ENCODE data around the gene TRAM1L1.
A peak's percentile ranks its signal among the peaks of the same experiment; 100 is the strongest.

TRAM1L1 gene

DNA sequence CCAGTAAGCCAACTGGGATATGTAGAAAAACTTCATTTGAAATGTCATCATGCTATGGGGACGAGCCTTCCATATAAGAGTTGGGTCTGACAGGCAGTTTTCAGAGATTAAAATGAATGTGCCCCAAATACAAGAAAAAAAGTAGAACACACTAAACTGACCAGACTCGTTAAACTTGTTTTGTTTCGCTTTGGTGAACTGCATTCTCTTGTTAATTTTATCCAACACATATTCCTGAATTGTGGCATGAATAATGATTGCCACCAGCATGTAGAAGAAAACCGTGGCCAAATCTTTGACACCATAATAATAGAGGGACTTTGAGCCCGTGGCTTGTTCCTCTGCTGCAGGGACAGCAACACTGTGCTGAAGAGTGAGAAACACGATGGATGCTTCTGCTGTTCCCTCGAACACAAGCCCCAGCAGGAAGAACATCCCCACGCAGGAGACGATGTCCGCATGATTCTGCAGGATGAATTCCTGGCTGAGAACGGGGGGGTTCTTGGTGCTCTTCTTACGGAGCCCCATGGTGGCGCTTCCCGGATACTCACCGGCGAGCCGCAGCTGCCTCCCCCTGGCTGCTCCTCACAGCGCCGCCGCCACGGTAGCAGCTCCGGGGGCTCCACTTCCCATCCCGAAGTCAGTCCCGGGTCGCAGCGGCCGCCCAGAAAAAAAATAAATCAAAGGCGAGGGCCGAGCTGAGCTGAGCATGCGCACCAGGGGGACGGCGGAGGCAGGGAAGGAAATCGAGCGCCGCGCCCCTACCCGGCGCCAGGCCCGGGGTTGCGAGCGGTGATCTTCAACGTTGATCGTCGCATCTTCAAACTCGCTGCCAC lies at the start of gene TRAM1L1:
TRAM1L1 (minus strand) TSS at position 711 of the 836 bp plus-strand sequence; CDS start at position 528, 183 bp downstream.
- DNase-seq, result peak; percentile 41

DNA sequence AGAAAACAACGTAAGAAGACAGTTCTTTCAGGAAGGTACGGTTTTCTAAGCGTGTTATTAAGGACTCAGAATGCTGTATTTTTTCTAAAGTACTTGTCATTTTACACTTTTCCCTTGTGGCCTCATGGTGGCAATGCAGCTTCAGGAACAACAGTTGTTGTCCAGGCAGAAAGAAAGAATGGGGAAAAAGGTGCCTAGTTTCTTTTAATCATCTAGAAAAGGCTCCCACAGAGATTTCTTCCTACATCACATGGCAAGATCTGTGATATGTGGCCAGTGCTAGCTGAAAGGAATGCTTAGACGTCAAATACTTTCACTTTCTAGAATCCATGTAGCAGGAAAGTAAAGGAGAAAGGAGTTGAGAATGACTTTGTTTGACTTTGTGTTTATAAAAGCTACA lies 49.0 kb upstream of the TRAM1L1 start:
- DNase-seq, result no peak

DNA sequence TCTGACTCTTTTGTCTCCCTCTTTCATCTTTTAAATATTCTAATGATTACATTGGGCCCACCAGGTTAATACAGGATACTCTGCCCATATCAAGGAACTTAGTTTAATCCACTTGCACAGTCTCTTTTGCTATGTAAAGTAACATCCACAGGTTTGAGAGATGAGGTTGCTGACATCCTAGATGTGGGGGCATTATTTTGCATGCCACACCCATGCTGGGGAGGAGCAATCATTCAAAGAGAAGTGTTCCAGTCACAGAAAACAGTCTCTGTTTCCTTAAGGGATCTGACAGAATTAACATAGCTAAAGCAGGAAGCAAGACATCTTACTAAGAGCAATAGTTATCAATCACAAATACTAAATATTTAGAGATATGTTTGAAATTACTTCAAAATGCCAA lies 11.5 kb upstream of the TRAM1L1 start:
- DNase-seq, result no peak

DNA sequence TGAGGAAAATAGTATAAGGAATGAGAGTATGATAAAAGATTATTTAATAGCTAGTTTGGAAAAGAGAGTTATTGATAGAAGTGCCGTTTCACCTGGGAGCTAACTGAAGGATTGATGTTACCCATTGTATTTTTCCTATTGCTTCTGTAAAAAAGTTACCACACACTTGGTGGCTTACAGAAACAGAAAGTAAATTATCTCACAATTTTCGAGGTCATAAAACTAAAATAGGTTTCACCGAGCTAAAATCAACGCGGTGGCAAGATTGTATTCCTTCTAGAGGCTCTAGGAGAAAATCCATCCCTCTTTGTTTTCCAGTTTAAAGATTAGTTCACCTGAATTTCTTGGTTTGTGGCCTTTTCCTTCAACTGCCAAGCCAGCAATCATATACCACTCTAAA lies 11.1 kb upstream of the TRAM1L1 start:
- no peak for DNase-seq

DNA sequence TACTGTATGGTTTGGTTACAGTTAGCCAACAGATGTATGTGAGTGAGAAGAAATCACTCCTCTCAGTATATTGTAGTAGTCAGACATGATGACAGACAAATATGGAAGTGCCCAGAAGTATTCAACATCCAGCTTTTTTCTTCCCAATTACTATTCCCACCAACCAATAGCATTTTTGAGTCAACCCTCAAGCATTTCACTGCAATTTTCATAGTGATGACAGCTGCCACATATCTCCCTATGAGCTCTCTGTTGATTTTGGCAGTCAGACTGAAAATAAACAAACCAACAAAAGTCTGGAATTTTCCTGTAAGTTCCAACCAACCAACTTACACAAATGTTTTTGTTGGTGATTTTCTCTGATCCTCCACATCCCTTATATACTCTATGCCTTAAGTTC lies 8.2 kb upstream of the TRAM1L1 start:
- no peak for DNase-seq

DNA sequence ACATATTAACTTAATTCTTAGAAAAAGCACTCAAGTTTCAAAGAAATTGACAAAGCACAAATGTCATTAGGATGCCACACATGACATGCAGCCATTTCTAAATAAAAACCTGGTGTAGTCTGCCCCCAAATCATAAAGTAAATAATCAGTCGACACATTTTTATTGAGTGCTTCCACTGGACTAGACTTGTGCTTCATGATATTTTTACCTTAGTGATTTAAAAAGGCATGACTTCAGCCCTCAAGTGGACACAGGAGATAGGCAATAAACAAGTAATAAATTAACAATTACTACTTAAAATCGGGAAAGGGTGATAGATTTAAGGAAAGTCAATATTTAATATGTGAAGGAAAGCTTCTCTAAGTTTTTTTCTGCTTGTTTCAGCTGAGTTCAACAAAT lies 7.6 kb downstream of the TRAM1L1 start:
- no peak for DNase-seq

DNA sequence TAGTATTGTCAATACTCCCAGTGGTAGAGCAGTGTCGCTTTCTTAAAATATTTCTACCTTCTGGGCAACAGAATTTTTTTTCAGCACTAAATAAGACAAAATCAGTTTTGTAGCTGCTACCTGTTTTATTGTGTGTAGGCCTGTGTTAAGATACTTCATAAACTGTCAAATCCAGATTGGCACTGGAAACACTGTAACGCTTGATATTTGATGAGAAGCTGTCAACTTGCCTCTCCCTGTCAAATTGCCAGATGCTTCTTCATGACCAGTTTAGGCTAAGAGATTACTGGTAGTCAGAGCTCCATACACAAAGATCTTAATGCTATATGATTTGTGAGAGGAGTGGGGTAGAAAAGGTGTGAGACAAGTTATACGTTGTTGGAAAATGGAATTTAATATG lies 17.3 kb downstream of the TRAM1L1 start:
- no peak for DNase-seq

DNA sequence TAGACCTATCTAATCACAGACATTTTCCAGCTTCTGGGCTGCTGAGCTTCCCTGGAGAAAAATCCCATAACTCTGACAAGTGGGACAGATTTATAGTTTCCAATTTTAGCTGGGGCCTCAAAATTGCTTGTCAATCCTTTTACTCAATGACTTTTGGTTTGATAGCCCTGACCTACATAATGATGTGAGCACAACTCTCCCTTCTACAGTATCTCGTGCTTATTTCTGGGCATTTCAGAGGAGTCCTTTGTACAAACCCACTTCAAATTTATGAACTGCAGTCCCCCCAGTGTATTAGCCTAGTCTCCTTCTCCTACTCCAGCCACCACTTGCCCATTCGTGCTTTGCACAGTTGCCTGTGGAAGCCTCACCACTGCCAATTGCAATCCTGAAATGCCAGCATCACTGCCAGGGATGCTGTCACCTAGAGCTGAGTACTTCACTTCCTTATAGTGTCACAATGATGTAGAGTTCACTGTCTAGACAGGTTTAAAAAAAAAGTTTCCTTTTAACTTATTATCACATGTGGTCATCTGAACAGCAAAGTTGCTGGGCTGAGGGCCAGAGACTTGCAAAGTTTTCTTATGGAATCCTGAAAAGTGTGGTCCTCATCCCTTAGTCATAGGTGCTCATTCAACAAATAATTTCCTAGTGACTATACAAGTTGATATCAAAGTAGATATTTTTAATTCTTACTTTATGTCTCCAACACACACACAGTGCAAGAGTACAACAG lies 21.2 kb downstream of the TRAM1L1 start:
- DNase-seq, result no peak

DNA sequence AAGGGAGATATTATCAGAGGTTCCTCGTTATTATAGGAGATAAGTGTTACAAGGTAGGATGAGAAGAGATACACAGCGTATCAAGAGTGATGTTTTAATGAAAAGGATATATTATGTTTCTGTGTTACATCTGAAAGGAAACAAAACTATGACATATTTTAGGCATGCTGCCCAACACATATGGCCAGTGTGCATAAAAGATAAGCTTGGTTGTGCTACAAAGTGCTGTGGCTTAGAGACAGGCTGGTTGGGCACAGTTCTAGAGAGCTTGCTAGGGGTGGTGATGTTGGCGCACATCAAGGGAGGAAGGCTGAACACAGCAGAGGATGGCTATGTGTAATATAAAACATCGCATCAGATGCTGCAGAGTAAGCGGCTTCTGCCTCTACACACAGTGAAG lies 42.4 kb downstream of the TRAM1L1 start:
- DNase-seq, result no peak

Measured in NCI-H510A (cell line).